NCI-H1930 (cell line): Measurements from ENCODE around the gene LDB3.

Experiments used
- DNase-seq, 2 experiments: peaks; one replicate each; lab custom pipeline; 2025; lab: John Stamatoyannopoulos, UW

LDB3 gene

DNA sequence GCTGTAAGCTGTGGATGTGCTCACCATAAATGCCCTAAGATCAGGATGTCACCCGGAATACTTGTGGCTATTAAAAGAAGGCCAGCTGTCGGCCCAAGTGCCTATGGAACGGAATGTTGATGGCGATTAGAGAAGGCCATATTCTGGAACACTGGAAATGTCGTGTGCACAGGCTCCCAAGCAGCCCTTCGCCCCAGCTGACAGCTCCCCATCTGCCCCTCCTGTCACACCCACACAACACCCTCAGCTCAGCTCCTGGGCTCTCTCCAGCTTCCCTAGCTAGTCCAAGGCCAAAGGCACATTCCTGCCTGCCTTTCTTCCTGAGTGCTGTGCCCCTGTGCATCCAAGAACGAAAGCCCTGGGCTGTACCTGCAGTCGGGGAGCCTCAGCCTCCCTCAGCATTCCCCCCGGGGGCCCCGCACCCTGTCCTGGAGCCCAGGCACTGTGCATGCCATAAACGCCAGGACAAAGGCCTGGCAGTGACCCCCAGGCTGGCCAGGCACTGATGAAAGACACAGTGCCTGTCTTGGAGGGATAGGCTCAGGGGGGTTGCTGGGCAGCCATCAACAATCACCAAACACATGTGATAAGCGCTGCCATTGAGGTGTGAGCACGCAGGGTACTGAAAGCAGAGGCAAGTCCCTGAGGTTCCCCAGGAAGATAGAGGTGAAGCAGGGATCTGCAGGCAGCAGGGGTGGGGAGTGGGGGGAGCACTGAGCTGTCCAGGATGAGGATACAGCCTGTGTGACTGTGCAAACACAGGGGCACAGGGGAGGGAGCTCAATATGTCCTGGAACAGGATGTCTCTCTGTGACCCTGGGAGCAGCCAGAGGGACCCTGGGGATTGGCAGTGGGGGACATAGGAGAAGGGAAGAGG is 3.7 kb upstream of the LDB3 start:
- DNase-seq = no peak

DNA sequence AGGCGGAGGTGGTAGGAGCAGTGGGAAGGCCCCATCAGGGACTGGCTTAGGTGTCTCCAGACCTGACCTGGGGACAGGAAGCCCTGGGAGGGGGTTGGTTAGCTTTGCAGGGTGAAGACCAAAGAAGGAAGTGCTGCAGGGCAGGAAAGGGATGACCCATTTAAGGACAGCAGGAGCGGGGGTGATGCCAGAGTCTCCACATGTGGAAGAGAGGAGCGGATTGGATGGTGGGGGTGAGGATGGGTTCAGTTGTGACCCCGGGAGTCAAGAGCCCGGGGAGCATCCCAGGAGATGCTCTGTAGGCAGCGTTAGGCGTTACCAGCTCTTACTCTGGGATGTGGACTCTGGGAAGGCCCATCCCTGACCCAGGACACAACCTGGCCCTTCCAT is 3.1 kb upstream of the LDB3 start:
- no peak for DNase-seq

DNA sequence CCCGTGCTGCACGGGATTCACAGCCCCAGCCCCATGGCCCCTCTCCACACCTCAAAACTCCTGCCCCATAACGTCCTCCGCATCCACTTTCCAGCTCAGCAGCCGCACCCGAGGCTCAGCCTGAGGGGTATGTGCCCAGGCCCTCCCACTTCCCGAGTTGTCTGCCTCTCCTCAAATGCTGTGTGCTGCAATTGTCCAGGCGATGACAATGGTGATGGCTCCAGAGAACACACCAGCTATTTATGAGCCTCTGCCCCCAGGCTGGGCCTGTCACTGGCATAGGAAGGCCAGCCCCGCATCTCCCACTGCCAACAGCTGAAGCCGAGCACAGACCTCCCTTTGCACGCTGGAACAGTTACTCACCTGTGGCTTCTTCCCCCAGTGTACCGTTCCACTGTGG is 2.4 kb upstream of the LDB3 start:
- no peak for DNase-seq

DNA sequence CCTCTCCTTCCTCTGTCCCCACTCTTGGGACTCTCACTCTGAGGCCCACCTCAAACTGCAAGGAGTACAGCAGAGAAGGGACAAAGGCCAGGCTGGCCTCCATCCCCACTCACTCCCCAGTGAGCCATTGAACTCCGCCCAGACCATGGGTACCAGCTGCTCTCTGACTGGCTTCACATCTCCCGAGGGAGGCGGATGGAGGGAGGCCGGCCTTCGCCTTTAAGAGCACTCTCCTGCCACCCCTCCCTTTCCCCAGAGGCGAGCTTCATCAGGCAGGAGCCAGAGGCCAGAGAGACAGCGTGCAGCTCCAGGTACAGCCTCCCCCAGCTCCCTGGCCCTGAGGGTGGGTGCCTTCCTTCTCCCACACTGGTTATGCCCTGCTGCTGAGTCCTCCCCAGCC is 1.8 kb upstream of the LDB3 start:
- no peak for DNase-seq

DNA sequence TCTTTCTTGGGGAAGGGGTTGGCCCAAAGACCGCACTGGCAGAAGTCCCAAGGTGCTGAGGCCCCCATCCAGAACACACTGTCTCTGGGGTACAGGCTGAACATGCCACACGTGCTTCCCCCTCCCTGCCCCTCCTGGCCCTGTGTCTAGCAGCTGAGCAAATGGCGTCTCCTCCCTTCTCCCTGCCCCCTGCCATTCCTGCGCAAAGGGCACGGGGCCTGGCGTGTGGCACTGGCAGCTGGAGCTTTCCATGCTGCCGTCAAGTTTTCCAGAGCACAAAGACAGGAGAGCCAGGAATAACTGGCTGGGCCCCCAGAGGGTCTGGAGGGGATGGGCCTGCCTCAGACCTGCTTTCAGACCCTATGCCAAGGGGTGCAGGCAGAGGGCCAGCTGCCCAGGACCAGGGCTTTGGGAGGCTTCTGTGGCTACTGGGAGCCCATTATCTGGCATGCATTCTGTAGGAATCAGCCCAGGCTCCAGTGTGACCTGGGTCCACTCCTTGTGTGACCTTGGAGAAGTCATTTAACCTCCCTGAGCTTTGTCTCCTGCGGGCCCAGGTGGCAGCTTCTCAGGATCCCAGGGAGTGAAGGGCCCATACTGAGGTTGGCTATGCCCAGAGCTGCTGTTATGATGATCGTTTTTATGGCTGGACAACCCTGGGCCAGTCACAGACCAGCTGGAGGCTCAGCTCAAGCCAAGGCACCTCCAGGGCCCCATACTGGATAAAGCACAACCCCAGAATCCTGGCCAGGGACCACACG is 710 bp upstream of the LDB3 start:
- no peak for DNase-seq

DNA sequence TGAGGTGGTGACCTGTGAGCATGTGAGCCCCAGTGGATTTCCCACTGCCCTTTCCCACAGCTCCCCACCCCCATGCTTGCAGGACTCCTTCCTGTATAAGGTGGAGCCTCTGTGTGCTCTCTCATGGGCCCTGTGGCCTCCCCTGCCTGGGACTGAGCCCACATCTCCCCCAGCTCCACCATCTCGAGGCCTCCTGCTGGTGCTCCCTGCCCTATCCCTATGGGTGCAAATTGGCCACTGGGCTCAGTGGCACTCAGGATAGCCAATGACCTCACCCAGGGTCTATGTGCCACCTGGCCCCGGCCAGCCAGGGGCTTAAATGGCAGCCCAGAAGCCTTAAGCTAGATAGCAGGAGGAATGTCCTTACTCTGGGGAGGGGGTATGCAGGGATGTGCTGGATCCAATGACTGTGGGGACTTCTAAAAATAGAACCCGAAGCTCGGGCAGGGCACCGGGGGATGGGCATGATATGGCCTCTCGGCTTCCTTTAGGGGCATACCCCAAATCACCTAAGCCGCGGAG is 2.0 kb downstream of the LDB3 start:
- no peak for DNase-seq

DNA sequence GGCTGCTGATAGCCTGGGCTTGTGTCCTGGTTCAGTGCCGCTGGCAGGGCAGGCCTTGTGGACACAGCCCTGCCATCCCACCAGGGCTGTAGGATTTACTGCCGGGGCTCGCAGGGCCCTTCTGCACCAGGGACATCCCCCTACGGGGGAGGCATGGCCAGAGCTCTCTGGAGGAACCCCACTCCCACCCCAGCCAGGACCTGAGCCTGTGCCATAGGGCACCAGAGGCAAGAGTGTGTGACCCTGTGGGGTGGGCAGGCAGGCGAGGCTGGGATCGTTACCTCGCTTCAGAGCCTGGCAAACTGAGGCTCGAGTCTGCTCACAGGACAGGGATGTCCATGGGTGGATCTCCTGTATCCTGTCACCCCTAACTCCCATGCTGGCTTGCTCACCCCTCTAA is 2.6 kb downstream of the LDB3 start:
- DNase-seq = no peak

DNA sequence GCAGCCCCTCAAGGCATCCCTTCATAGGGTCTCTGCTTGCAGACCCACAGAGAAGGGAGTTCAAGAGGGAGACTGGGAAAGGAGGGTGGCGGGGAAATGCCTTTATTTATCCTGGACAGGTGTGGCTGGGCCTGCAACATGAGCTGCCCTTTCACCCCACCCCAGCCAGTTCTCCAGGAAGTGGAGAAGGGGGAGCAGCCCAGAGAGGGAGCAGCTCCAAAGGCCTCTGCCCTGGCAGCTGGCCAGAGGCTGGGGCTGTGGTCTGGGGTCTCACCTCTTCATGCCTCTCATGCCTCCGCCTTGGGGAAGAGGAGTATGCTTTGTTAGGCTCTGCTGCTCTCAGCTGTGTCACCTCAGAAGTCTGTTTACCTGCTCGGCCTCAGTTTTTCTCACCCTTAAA is 3.1 kb downstream of the LDB3 start:
- no peak for DNase-seq

DNA sequence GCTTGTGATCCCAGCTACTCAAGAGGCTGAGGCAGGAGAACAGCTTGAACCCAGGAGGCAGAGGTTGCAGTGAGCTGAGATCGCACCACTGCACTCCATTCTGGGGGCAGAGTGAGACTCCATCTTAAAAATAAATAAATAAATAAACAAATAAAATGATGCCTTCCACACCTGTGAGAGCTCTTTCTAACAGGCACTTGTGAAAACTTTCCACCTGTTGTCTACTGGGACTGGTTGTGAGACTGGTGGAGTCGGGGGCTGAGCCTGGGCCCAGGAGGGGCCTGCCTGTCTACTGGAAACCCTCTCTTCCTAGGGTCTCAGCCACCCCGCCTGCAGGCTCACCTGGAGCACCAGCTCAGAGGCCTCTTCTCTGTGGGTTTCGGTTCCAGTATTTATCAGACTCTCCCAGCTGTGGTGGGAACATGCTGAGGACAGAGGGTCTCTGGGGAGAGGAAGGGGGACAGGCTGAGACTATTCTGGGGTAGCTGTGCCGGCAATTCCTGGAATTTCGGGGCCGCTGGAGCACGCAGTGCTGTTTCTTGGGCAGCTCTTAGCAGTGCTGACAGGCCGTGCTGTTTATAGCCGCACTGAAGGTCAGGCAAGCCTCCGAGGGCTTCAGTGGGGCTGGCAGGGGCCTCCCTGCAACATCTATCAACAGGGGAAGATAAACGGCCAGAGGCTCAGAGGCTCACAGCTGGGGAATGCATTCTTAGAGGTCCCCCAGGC is 3.8 kb downstream of the LDB3 start:
- no peak for DNase-seq

DNA sequence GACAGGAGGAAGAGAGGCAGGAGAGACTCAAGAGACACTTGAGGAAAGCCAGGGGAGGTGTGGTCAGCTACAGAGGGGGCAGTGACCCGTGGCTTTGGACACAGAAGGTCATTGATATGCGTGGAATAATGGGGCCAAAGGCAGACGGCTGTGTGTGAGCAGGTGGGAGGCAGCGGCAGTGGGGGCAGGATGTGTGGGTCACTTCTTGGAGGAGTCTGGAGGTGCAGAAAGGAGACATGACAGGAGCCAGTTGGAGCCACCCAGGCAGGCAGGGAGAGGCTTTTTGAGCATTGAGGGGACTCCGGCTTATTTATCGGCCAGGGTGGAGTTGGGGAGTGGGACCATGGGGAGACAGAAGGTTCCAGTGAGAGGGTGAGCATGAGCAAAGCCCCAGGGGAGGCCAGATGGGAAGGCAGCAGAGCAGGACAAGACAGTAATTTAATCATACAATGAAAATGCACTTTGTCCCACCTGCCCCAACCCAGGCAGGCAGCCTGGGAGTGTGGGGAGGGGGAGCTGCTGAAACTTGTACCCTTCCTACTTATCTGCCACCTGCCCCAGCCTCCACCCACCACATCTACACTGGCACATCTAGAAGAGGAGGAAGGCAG is 5.0 kb downstream of the LDB3 start:
- no peak for DNase-seq

DNA sequence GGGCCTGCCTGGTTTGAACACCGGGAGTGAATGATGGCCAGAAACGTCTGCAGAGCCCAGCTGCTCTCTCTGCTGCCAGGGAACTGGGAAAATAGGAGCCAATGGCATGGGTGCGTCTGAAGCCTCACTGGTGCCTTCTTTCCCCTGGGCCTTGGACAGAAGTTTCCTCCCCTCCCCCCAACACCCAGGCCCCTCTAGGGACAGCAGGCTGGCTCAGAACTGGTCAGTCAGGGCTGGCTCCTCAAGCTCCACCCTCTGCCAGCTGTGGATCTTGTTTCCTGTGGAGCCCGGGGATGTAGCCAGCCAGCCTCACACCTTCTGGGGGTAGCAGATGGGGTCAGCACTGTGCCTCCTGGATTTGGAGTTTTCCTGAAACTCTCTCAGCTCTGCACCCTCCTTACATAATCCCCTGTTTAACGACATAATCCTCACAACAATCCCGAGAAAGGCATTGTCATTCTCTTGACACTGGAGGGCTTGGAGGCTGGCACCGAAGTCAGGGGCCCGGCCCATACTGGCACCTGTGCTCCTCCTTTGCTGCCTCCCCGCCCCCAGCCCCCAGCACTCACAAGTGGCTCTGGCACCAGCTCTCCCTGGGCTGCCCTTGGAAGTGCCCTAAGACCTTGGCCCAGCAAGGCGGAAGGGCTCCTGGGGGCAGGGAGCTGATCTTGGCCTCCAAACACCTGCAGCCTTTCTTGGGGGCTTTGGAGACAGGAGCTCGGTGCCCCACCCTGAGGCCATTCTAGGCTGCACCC is 5.7 kb downstream of the LDB3 start:
- DNase-seq = no peak

DNA sequence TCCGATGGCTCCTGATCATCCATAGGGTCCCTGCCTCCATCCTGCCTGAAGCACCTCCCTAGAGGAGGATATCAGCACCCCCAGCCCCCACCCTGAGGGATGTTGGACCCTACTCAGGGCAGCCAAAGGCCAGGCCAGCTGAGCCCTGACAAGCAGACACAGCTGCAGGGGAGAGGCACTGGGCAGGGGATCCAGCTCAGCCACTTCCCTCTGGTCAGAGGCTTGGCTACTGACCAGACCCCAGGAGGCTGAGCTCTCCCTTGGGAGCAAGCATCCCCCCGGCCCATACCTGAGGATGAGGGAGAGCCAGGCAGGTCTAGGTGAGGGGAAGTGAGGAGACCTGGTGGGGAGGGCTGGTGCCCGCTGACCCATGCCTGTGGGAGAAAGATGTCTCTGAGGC is 6.6 kb downstream of the LDB3 start:
- no peak for DNase-seq

DNA sequence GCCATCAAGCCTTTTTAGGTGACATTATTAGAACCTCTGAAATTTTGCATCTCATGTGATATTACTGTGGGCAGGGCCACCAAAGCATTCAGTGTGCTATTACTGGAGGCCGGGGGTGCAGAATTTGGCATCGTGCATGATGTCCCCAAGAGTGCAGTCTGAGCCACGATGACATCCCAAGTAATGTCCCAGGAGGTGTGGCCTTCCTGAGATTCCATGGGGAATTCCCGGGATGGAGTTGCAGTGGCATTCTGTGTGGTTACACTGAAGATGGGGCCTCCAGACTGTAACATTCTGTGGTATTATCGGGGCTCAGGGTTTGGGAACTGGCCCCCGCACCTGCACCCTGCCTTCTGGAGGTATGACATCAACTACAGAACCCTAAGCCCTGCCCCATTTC is 9.1 kb downstream of the LDB3 start:
- no peak for DNase-seq

DNA sequence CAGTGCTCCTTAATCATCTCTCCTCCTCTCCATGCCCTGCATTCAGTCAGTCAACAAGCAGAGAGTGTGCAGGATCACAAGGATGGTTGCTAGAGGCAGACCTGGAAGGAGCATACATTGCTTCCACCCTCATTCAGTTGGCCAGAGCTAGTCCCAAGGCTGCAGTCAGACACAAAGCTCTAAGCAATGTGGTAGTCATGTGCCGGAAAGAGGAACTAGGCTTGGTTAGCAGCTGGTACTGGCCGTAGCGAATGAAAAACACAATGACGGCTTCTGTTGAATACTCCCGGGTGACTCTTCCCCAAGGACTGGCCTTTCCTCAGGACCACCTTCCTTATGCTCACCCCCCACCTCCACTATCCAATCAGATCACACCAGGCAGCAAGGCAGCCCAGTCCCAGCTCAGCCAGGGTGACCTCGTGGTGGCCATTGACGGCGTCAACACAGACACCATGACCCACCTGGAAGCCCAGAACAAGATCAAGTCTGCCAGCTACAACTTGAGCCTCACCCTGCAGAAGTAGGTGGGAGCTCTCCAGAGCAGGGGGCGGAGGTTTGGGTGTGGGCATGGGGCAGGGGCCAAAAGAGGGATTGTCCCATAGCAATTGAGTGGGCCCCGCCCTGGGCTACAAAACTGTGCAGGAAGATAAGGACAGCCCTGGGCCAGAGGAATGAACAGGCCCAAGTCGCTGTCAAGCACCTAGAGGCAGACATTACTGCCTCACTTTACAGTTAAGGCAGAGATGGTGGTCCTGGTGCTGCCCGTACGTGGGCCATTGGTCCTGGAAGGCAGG is 10.9 kb downstream of the LDB3 start:
- no peak for DNase-seq

DNA sequence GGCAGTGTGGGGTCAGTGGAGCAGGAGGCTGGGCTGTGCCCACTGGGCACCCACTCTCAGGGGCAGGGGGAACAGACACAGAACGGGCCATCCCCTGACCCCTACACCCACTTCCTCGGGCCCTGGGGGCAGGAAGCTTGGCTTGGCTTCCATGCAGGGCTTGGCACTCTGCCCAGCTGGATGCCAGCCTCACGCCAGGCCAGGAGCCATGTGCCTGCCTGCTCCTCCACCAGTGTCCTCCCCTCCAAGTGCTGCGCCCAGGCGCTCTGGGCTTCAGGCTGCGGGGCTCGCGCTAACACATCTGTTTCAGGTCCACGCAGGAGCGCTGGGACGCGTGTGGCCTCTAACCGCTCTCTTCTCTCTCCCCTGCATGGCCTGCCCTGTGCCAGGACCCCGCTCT is 12.7 kb downstream of the LDB3 start:
- no peak for DNase-seq

DNA sequence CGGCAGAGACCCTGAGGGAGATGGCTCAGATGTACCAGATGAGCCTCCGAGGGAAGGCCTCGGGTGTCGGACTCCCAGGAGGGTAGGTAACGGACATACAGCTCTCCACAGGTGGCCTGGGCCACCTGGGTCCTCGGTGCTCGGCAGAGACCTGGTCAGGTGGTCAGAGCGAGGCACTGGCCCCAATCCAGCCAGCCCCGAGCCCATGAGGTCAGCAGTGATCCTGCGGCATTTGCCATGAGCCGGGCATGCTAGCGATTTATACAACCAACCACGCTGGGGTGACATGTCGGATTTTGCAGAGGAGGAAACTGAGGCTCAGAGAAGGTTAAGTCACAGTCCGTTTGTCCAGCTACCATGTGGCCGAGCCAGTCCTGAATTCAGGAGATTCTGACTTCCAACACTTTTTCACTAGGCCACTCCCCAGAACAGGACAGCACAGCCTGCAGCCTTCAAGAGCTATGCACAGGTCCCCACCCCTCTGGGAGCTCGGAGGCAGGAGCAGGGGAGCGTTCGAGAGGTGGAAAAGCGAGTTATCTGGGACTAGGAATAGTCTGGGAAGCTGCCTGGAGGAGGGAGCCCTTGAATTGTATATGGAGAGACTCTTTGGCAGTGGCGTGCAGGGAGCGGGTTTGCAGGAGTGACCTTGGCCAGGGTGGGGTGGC is 13.5 kb downstream of the LDB3 start:
- DNase-seq = no peak

DNA sequence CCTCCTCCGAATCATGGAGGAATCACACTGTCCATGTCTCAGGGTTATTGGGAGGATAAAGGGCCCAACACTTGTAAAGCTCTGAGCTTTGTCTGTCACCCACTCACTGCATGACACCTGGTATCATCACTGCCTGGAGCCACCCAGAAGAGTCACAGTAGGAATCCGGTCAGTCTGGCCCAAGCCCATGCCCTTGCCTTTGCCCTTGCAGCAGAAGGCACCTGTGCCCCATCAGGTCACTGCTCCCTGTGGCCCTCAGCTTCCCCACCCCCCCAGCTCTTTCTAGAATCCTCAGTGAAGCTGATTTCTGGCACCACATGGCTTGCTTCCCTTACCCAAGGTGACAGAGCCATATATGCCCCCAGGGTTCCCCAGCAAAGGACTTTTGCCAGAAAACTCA is 14.4 kb downstream of the LDB3 start:
- DNase-seq = no peak

DNA sequence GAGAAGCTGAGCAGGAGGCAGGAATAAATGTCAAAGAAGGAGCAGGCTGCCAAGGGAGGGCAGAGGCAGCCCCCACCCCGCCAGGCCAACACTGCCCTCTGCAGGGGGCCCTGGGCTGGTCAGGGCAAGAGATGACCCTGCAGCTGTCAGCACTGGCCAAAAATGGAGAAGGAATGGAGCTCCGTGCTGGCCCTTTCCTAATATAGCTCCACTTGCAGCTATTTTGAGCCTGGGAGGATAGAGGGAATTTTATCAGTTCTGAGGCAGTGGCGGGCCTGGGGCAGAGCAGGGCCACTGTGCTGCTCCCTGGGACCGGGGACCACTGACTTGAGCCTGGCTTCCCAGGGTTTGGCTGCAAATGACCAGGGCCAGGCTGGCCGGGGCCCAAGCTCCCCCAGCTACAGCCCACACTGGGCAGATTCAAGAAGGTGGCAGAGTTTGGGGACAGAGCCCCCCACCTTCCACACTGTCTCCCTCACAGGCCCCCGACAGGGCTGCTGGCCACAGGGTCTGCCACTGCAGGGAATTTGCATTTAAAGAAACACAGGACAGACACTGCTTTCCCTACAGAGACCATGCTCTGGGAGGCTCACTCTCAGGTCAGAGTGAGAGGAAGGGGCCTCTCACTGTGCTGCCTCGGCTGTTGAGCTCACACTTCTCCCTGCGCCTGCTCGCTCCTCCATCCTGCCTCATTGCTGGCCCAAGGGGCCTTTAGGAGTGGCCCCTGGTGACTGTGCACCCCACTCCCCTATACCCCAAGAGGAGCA is 16.2 kb downstream of the LDB3 start:
- no peak for DNase-seq

DNA sequence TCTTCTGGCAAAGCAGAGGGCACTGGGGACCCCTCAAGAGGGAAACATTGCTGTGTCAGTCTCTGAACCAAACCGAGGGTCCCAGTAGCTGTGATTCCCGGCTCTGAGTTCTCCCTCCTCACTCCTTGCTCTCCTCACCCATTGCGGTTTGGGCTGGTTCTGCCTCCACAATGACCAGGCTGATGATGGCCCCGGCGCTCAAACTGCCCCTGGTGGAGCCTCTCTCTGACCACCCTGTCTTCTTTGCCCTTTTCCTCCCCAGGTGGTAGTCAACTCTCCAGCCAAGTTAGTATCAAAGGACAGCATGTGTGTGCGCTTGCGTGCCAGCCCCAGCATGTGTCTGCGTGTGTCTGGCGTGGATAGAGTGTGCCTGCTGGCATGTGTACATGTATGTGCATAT is 17.1 kb downstream of the LDB3 start:
- DNase-seq = no peak
